GM12873 (cell line): ENCODE data around the gene MED12L.

Experiments used
- CTCF ChIP-seq: IDR thresholded peaks from 2 replicates; pipeline ENCODE4 v1.5.1; 2012; ENCODE audit warnings: low read depth, mild to moderate bottlenecking, moderate library complexity, low read length, control low read depth; ENCODE audit not compliant: insufficient read depth; ENCODE audit errors: missing control alignments

Gene MED12L

GRCh38 chr3:151174351-151174750 is 88.9 kb downstream of the MED12L start:
- no peak for TF ChIP-seq CTCF

- TF ChIP-seq CTCF, result no peak
These were observed 90.5 kb downstream of the MED12L start for GRCh38 chr3:151175952-151176351.

DNA sequence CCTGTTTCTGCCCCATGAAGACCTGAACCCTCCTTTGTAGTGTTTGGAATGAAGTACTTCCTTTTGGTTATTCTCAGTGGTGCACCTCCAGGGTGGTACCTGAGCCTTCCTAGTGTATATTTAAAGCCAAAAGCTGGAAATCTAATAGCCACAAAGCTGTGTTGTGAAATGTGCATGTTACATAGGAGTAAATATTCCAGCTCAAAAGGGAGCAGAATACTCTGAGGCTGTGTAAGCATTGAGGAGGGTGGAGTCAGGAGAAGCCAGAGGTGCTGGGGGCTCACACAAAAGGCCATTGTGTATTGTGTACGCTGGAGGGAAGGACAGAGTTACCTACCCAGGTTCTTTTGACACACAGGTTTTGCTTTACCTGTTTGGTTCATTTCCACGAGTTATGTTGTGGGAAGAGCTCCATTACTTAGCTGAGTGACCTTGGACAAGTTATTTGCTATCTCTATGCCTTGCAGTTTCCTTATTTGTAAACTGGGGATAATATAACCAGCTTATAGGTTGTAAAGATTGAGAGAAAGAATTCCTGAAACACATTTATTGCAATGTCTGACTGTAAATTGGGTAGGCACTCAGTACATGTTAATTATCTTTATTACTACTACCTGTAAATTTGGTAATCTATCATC is 92.9 kb downstream of the MED12L start:
- no peak for TF ChIP-seq CTCF

GRCh38 chr3:151182349-151183079 is 97.0 kb downstream of the MED12L start:
- TF ChIP-seq CTCF, result no peak

- TF ChIP-seq CTCF, result no peak
These were observed 97.8 kb downstream of the MED12L start for GRCh38 chr3:151183265-151183671.

- TF ChIP-seq CTCF, result no peak
These were observed 105.6 kb downstream of the MED12L start for GRCh38 chr3:151191095-151191494.

DNA sequence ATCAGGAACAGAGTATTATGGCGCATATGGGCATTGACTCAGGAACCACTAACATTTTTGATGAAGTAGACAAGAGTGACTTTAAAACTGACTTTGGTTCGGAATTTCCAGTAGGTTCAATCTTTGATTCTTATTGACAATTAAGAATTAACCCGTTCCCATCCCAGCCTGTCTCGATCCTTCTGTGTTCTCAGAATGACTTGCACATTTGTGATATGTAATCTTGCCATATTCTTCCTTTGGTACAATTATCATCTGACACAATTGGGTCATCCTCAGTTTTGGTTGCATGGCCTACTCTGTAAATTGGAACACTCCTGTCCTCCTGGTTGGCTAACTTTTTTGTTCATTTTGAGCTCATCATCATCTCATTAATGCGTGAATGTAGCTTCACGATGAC is 107.1 kb downstream of the MED12L start:
- TF ChIP-seq CTCF, result no peak
